NK-92 (cell line): ENCODE measurements around the gene C3orf20.
"Not testable (repeated sequence)": the region's sequence is repeated elsewhere in the genome, so short reads cannot be mapped to it uniquely, and the experiment has no call there.

Source experiments
- DNase-seq: peaks from one replicate; lab custom pipeline; 2025; ENCODE audit not compliant: unreplicated experiment; lab: John Stamatoyannopoulos, UW

C3orf20 gene

DNA sequence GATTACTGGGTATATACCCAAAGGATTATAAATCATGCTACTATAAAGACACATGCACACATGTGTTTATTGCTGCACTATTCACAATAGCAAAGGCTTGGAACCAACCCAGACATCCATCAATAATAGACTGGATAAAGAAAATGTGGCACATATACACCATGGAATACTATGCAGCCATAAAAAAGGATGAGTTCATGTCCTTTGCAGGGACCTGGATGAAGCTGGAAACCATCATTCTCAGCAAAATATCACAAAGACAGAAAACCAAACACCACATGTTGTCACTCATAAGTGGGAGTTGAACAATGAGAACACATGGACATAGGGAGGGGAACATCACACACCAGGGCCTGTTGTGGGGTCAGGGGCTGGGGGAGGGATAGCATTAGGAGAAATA lies 78.0 kb downstream of the C3orf20 start:
- not testable (repeated sequence) for DNase-seq

DNA sequence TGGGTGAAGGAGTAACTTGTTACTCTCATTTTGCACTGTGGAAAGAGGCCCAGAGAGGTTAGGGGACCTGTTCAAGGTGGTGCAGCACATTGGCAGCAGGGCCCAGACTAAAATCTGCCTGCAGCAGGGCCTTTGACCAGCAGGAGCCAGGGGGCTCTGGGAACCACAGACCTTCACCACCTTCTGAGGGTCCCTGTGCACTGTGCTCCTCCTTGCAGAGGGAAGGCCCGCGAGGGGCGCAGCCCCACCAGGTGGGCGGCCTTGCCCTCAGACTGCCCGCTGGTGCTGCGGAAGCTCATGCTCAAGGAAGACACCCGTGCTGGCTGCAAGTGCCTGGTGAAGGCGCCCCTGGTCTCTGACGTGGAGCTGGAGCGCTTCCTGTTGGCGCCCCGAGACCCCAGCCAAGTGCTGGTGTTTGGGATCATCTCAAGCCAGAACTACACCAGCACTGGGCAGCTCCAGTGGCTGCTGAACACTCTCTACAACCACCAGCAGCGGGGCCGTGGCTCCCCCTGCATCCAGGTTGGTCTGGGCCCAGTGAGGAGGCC lies 82.3 kb downstream of the C3orf20 start:
- DNase-seq: no peak

- no peak for DNase-seq
These were observed 83.4 kb downstream of the C3orf20 start for GRCh38 chr3:14758297-14758696.

DNA sequence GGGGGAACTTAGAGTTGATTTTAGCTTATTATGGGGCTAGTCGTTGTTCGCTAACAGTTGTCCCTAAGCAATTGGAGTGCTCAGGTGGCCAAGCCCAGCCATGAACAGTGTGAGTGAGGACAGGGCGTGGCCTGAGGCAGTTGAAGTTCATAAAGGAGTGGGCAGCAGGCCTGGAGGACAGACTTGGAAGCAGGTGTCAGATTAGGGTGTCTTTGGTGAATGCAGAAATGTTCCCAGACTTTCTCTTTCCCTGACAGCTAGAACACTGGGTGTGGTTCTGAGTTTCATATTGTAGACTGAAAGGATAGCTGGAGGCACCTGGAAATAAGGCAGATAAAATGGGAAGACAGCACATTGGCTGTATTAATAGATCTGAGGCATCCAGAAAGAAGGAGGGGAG lies 84.0 kb downstream of the C3orf20 start:
- DNase-seq: no peak

- DNase-seq: no peak
These were observed 85.2 kb downstream of the C3orf20 start for GRCh38 chr3:14760185-14760584.

GRCh38 chr3:14761121-14761672 lies 86.3 kb downstream of the C3orf20 start:
- no peak for DNase-seq

DNA sequence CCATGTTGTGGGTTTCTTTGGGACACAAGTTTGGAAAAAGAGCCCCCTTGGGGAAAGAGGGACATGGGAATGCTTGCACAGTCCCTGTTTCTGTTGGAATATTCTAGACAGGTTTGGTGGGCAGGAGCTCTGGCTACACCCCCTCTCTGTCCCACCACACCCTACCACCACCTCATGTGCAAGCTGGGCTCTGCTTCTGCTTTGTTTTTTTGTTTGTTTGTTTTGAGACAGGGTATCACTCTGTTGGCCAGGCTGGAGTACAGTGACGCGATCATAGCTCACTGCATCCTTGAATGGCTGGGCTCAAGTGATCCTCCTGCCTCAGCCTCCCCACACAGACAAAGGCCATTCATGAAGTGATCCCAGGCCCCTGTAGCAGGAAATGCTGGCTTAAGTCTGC lies 86.9 kb downstream of the C3orf20 start:
- DNase-seq: no peak

GRCh38 chr3:14762701-14763100 lies 87.8 kb downstream of the C3orf20 start:
- DNase-seq: no peak

DNA sequence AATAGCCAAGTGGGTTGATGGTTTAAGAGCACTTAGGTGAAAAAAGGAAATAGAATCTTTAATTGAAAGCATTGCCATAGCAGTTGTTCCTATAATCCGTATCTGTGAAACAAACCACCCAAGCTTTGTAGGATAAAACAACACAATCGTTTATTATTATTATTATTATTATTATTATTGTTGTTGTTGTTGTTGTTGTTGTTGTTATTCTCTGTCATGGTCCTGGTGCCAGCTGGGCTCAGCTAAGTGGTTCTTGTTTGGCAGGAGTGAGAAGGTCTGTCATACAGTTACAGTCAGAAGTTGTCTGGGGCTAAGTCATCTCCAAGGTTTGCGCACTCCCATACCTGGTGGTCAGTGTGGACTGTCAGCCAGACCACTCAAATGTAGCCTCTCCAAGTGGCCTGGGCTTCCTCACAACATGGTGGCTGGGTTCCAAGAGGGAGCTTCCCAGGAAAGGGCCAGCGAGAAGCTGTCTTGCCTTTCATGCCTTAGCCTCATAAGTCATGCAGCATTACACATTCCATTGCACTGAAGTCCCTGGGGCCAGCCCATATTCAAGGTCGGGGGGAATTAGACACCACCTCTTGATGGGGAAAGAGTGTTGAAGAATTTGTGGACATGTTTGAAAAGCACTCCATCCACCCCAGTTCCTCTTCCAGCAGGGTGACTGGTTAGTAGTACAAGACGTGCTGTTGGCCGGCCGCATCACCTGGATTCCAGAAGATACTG lies 89.6 kb downstream of the C3orf20 start:
- no peak for DNase-seq

GRCh38 chr3:14765060-14765400 lies 90.1 kb downstream of the C3orf20 start:
- DNase-seq: no peak

DNA sequence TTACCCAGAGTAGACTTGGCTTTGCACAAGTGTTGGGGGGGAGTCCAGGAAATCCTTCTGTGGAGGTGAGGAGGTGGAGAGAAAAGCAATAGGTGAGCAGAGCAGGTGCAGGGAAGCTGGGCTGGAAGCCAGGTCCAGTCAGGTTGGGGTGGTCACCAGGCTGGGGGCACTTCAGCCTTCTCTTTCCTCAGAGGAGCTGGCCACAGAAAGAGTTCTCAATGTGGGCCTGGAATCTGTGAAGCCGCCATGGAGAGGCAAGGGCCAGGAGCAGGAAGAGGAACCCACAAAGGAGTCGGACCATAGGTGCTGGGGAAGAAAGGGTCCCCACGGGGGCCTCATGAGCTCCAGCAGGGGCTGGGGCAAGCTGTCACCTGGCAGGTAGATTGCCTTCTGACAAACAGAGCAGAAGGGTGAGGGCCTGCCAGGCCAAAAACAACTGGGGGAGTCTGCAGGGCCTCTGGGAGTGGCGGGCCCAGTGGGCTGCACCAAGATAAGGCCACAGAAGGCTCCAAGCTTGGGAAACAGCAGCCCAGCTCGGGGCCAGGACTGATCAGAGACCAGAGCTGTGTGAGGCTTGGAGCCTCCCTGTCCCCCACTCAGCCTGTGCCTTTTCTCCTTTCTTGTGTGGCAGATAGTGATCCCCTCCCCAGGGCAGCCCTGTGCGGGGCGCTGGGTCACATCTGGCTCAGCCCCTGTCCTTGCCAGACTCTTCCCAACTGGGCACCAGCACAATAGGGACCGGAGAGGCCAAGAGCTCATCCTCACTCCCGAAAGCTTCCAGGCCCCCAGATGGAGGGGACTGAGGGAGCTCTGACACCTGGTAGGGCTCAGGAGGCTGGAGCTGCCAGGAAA lies 90.9 kb downstream of the C3orf20 start:
- DNase-seq: no peak

- no peak for DNase-seq
These were observed 91.7 kb downstream of the C3orf20 start for GRCh38 chr3:14766428-14767244.

DNA sequence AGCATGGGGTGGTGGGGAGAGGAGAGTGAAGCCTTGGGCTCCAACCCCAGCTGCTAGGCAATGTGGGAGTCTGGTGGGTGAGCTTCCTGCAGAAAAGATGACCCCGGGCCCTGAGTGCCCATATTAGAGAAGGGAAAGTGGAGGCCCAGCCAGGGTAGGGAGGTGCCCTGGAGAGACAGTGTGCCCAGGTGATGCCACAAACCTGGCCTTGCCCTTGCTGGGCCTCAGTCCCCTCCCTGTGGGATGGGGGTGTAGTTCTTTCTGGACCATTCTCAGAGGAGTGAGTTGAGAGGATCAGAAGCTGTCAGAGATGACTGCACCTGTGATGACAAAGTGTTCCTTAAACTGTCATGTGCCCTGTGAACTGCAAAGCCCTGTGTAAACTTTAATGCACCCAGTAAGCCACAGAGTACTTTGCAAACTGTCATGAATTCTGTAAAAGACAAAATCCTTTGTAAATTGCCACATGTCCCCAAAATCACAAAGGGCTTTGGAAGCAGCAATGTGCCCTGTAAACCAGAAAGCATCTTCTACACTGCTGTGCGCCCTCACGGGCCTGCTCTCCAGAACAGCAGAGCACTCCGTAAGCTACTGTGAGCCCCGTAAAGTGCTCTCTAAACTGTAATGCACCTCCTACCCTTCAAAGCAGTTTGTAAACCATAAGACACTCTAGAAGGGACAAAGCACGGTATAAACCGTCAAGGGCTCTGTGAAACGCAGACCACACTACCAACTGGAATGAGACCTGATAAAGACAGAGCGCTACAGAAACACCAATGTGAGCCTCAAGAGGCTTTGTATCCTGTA lies 92.5 kb downstream of the C3orf20 start:
- DNase-seq: no peak

GRCh38 chr3:14768182-14768790 lies 93.3 kb downstream of the C3orf20 start:
- no peak for DNase-seq

GRCh38 chr3:14768881-14769280 lies 93.9 kb downstream of the C3orf20 start:
- DNase-seq: no peak

DNA sequence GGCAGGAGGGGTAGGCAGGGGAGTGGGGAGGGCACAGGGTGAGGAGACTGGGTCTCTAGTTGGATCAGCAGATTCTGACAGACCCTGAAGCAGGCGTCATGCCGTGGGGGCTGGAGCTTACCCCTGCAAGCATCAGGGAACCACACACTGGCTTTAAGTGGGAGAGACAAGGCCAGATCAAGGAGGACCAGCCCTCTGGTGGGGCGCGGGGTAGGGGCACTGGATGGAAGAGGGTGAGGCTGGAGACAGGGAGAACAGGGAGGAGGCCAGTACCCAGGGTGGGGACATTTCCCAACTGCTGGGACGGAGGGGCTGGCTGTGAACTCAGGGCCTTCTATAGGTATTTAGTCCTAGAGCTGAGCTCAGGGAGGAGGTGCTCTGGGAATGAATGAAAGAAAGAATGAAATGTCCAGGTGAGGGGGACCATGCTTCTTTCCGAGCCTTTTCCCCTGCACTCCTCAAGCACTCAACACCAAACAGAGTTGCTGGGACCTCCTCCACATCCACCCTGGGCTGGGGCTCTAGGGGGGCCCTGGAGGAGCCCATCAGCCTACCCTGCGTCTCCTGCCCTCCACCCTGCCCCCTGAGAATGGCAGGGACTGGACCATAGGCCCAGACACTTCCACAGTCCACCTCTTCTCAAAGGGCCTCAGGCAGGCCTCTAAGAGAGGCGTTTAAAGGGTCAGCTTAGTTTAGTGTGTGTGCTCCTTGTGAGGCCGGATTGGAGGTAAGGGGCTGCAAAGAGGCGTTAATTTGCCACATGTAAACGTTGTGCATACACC lies 94.8 kb downstream of the C3orf20 start:
- no peak for DNase-seq

GRCh38 chr3:14770591-14770990 lies 95.7 kb downstream of the C3orf20 start:
- DNase-seq: no peak

DNA sequence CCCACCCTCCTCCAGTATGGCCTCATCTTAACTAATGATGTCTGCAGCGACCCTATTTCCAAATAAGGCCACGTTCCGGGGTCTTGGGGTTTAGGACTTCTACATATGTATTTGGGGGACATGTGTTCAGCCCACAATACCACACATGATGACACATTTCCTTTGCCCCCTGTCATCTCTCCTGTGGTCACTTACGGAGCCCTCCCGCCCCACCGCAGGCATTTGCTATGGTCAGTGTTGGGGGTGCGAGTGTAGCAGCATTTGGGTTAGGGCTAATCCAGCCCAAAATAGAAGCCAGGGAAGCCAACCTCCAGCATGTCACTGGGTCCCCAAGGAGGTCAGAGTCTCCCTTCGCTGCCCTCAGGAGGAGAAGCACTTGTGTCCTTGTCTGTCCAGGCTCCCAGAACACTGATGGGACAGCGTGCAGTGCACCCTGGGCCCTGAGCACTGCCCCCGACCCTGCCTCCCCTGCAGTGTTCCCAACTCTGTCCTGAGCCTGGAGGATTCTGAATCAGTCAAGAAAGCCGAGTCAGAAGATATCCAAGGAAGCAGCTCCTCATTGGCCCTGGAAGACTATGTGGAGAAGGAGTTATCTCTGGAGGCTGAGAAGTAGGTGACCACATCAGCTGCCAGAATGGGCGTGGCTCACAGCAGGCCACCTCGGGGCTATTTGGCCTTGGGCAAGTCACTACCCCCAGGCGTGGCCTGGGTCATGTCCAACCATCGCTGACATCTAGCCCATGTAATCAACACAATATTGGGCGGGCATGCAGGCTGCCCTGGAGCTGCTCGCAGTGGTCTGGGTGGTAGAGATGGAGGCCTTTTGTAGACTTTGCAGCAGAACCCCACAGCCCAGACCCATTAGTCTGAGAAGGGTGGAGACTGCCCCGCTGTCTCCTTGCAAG lies 96.9 kb downstream of the C3orf20 start:
- DNase-seq: no peak
